Ovary (tissue), 9 donors: ENCODE measurements around the gene GLCE. TPM values are rescaled to one million over a fixed set of nuclear protein-coding genes. Genes with fewer than 3 reads are reported as not detected.

Experiments used
- DNase-seq, 5 donors: peaks; one replicate each; pipeline ENCODE4 v3.0.0-alpha.2; 2019 to 2020
- H3K27ac ChIP-seq, 2 donors: fragments of 200-600 bp; one replicate each; pipeline versions ENCODE4 v1.5.1 to v1.8.0; 2019 to 2022
- H3K27me3 ChIP-seq: fragments of 200-600 bp; one replicate; pipeline ENCODE4 v1.8.0; 2022
- H3K36me3 ChIP-seq: fragments of 200-600 bp; sonication (generic); one replicate; pipeline ENCODE4 v1.5.1; 2019
- H3K4me1 ChIP-seq: one replicate; pipeline ENCODE4 v1.8.1; 2013; ENCODE audit warnings: mild to moderate bottlenecking, moderate library complexity; ENCODE audit not compliant: insufficient read depth
- H3K4me3 ChIP-seq: fragments of 200-600 bp; sonication (generic); one replicate; pipeline ENCODE4 v1.5.1; 2017
- H3K9me3 ChIP-seq, 2 donors: fragments of 200-600 bp in 1 of 2; sonication (generic) in 1 of 2; one replicate each; pipeline versions ENCODE4 v1.5.1 to v1.8.1; 2013 to 2019; ENCODE audit warnings: mild to moderate bottlenecking in 1 of 2, moderate library complexity in 1 of 2
- CTCF ChIP-seq, 3 donors: fragments of 450-650 bp in 2 of 3; fragments of 200-600 bp in 1 of 3; IDR thresholded peaks; one replicate each; pipeline versions ENCODE4 v1.5.1 to v1.8.0; 2016 to 2022; ENCODE audit warnings: antibody characterized with exemption in 3 of 3, mild to moderate bottlenecking in 1 of 3
- EP300 ChIP-seq: sonication (generic); formaldehyde crosslinking; IDR thresholded peaks from one replicate; pipeline ENCODE4 v1.6.1; 2017; ENCODE audit warnings: antibody characterized with exemption
- POLR2A ChIP-seq: fragments of 450-650 bp; IDR thresholded peaks from one replicate; pipeline ENCODE4 v1.6.1; 2017; ENCODE audit warnings: antibody characterized with exemption, mild to moderate bottlenecking, moderate library complexity
- WGBS, 3 donors: extraction: QIAGEN DNeasy Blood & Tissue Kit in 1 of 3; methylation state at CpG; one replicate each; pipeline versions ENCODE4 v1.1.5 to v1.1.7; 2013 to 2017; 5-methylcytosine and 5-hydroxymethylcytosine counted together
- intact Hi-C, 4 donors: fragments of 100-400 bp; cut with DNase I; formaldehyde crosslinking; loops; one replicate each; pipeline versions ENCODE4 v1.11.0 to v1.15.1; 2022 to 2023
- polyA plus RNA-seq, 2 donors: library from polyadenylated mRNA; stranded (reverse); fragments of 200-250 nt in 1 of 2; fragments of 350-450 nt in 1 of 2; fragmentation: Illumina TruSeq in 1 of 2; extraction: RNeasy Lipid Tissue Mini Kit (QIAGEN cat#74804) in 1 of 2; gene quantifications; one replicate each; pipeline ENCODE4 v1.2.3, GENCODE V29; 2013 to 2014
- total RNA-seq, 7 donors: library from RNA; depleted of rRNA in 2 of 7; stranded (reverse); fragments of >200 nt in 2 of 7; fragmentation: NEBNext Ultra II Directional in 3 of 7; extraction: Animal tissue kit (Norgen Biotek cat#: 25700) in 3 of 7; gene quantifications; one replicate each; pipeline versions ENCODE4 v1.1.0 to v1.2.4, GENCODE V29; 2016 to 2023
- donor health status: DM: no; HTN: no; CAD: no; lungs with moderate emphysema.
- donor health status: DM: no; HTN: no; CAD: no.
- donor health status: Bipolar disorder and iron deficiency.
- donor health status: DM: yes; HTN: yes; CAD: no.
- donor health status: DM: no; HTN: no; CAD: no.
- donor health status: DM: yes; HTN: yes; CAD: no.

Gene GLCE
- total and polyA plus RNA-seq, 9 donors = 12.2 to 23.2 (median 16.7) TPM

DNA sequence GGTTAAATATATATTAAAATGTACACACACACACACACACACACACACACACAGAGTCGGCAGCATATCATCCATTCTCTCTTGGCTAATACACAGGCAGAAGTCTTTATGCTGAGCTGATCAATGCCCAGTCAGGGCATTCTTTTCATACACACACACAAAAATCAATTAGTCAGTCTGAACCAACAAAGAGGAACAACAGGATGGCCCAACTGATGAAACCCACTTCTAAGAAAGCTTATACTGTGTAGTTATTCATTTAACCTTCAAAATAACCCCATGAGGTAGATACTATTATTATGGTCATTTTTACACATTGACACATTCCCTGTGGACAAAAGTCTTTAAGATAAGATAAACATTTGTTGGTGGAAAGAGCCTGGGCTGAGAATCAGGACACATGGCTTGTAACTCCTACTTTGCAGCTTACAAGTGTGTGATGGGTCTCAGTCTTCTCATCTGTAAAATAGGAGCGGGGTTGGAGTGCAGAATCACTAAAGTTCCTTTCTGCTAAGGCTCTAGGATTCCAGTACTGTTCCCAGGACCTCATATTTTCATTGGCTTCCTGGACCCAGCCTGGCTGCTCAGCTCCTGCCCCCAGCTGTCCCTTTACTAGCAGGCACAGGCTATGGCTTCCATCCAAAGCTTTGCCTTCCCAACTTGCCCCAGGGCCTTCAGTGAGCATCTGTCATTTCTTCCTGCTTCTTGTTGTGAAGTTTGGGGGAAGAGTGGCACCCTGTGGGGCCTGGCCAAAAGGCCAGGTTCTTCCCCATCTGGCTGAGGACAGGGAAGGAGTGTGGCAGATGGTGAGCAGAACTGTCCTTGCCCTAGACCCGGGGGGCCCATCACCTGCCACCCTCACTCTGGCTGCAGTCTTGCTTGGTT is 27.2 kb upstream of the GLCE start:
- Histone ChIP-seq H3K27me3 (no peaks in the 10 kb centered on the region), H3K4me3 (no peak overlapping the region), H3K4me1 (no peaks in the 10 kb centered on the region), H3K27ac (no peak overlapping the region), H3K36me3 (no peaks in the 10 kb centered on the region), H3K9me3 (no peaks in the 10 kb centered on the region)
- intact Hi-C loops = no loop called here
- no peak for DNase-seq
- 65 to 71% (median 67%) methylated on average over 3 of the region's 3 CpGs for WGBS, 3 donors
- no peak for TF ChIP-seq EP300
- TF ChIP-seq POLR2A = no peak
- TF ChIP-seq CTCF (IDR thresholded peaks at IDR 0.05) = no peak

GRCh38 chr15:69133862-69134519 is 26.4 kb upstream of the GLCE start:
- 84 to 88% (median 85%) methylated on average over 5 of the region's 5 CpGs for WGBS, 3 donors
- no peak overlapping the region for H3K4me3 ChIP-seq
- intact Hi-C loops = no loop called here
- H3K4me1 ChIP-seq = no peaks in the 10 kb centered on the region
- H3K27ac ChIP-seq = no peak overlapping the region
- H3K36me3 ChIP-seq = no peaks in the 10 kb centered on the region
- H3K9me3 ChIP-seq = no peaks in the 10 kb centered on the region
- no peaks in the 10 kb centered on the region for H3K27me3 ChIP-seq
- DNase-seq = no peak
- no peak for TF ChIP-seq EP300
- no peak for TF ChIP-seq CTCF (IDR thresholded peaks at IDR 0.05)
- no peak for TF ChIP-seq POLR2A

GRCh38 chr15:69134791-69135190 is 25.6 kb upstream of the GLCE start:
- no peaks in the 10 kb centered on the region for H3K4me1 ChIP-seq
- TF ChIP-seq POLR2A (no peak), CTCF (IDR thresholded peaks at IDR 0.05) (no peak), EP300 (no peak)

GRCh38 chr15:69135499-69135898 is 24.9 kb upstream of the GLCE start:
- H3K27me3 ChIP-seq = no peaks in the 10 kb centered on the region
- H3K36me3 ChIP-seq = no peaks in the 10 kb centered on the region
- H3K27ac ChIP-seq = no peak overlapping the region
- 87 to 89% (median 87%) methylated on average over 2 of the region's 2 CpGs for WGBS, 3 donors
- intact Hi-C loops = no loop called here
- TF ChIP-seq POLR2A (no peak), EP300 (no peak), CTCF (IDR thresholded peaks at IDR 0.05) (no peak)
- H3K4me1 ChIP-seq = no peaks in the 10 kb centered on the region
- DNase-seq = no peak
- H3K4me3 ChIP-seq = no peak overlapping the region
- no peaks in the 10 kb centered on the region for H3K9me3 ChIP-seq

More at GRCh38 chr15:69134791-69135190, 25.6 kb upstream of the GLCE start:
- H3K27ac ChIP-seq = no peak overlapping the region
- no peaks in the 10 kb centered on the region for H3K9me3 ChIP-seq
- no peaks in the 10 kb centered on the region for H3K36me3 ChIP-seq
- no peaks in the 10 kb centered on the region for H3K27me3 ChIP-seq
- intact Hi-C loops = no loop called here
- H3K4me3 ChIP-seq = no peak overlapping the region
- 81 to 86% (median 85%) methylated on average over 2 of the region's 2 CpGs for WGBS, 3 donors
- DNase-seq = no peak
